ENCODE data around the gene PBOV1. TPM values are rescaled to one million over a fixed set of nuclear protein-coding genes. Genes with fewer than 3 reads are reported as not detected.

PBOV1 gene
- total RNA-seq, 2 experiments from 2014 or later: not detected

DNA sequence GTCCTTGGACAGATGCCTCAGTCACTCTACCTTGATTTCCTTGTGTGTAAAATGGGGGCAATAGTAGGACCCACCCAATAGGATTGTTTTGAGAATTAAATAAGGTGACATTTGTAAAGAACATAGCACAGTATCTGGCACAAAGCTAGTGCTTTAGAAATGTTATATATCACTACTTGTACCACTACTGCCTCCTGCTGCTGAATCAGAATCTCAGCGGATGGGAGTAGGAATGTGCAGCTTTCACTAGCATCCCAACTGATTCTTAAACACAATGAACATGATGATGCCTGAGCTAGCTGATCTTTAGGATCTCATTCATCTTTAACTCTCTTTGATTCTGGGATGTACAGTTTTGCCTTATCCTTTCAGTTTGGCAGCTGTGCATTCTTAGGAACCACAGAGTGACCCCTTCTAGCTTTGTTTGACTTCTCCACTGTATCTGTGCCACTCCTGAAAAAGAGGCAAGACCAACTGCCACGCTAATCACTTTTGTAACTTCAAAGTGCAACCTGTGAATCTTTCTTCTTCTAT, 7.2 kb downstream of the PBOV1 start:
- Histone ChIP-seq H3K27ac (ENCODE audit: low read depth, low read length, poor library complexity, severe bottlenecking) (no peak overlapping the region), H3K9me3 (ENCODE audit: low read length) (no peaks in the 10 kb centered on the region), H3K4me2 (ENCODE audit: low read length) (no peak overlapping the region), H2AFZ (ENCODE audit: low read length) (no peak overlapping the region), H4K20me1 (ENCODE audit: insufficient read depth, low read length) (no peaks in the 10 kb centered on the region), H3K9me2 (ENCODE audit: insufficient read depth, low read length) (no peaks in the 10 kb centered on the region), H3K36me3 (ENCODE audit: insufficient read depth, low read length) (no peaks in the 10 kb centered on the region), H3K4me1 (ENCODE audit: insufficient read depth, low read length, poor library complexity, severe bottlenecking) (no peaks in the 10 kb centered on the region), H3K79me2 (ENCODE audit: insufficient read depth, low read depth, low read length) (no peaks in the 10 kb centered on the region), H3K4me3 (ENCODE audit: low read depth, low read length, poor library complexity, severe bottlenecking) (no peak overlapping the region)
- BruUV-seq (replicated peaks): no TSS peak
- DNase-seq (ENCODE audit: low spot score): no peak
- intact Hi-C loops (cut with micrococcal nuclease; ENCODE audit: unreplicated experiment): no loop called here
- TF ChIP-seq EZH2phosphoT487 (IDR thresholded peaks at IDR 0.05; ENCODE audit: borderline replicate concordance, low read depth, low read length) (no peak), CTCF (conservative IDR thresholded peaks at IDR 0.05; ENCODE audit: low read length) (no peak)
- ChIA-PET CTCF (ENCODE audit: unreplicated experiment) (no interaction called here), POLR2A (interaction anchor here (0.5 to 1.0 kb wide), 3 partner anchors 17 to 253 kb away, joined by 3 to 6 read pairs (median 4); no protein-coding TSS in a partner anchor)

GRCh38 chr6:138206862-138207261, 11.4 kb downstream of the PBOV1 start:
- no peak for DNase-seq (ENCODE audit: low spot score)
- no peaks in the 10 kb centered on the region for H3K4me1 ChIP-seq (ENCODE audit: insufficient read depth, low read length, poor library complexity, severe bottlenecking)
- no TSS peak for BruUV-seq (replicated peaks)
- ChIA-PET POLR2A (interaction anchor here (0.6 to 0.7 kb wide), 2 partner anchors 17 to 48 kb away, joined by 3 read pairs; no protein-coding TSS in a partner anchor), CTCF (ENCODE audit: unreplicated experiment) (no interaction called here)
- no peaks in the 10 kb centered on the region for H3K9me2 ChIP-seq (ENCODE audit: insufficient read depth, low read length)
- H3K27ac ChIP-seq (ENCODE audit: low read depth, low read length, poor library complexity, severe bottlenecking): no peak overlapping the region
- H3K79me2 ChIP-seq (ENCODE audit: insufficient read depth, low read depth, low read length): no peaks in the 10 kb centered on the region
- no peak for TF ChIP-seq EZH2phosphoT487 (IDR thresholded peaks at IDR 0.05; ENCODE audit: borderline replicate concordance, low read depth, low read length)
- no peak for TF ChIP-seq CTCF (conservative IDR thresholded peaks at IDR 0.05; ENCODE audit: low read length)
- intact Hi-C loops (cut with micrococcal nuclease; ENCODE audit: unreplicated experiment): no loop called here
- no peak overlapping the region for H3K4me2 ChIP-seq (ENCODE audit: low read length)
- H3K4me3 ChIP-seq (ENCODE audit: low read depth, low read length, poor library complexity, severe bottlenecking): no peak overlapping the region
- H4K20me1 ChIP-seq (ENCODE audit: insufficient read depth, low read length): no peaks in the 10 kb centered on the region
- no peaks in the 10 kb centered on the region for H3K36me3 ChIP-seq (ENCODE audit: insufficient read depth, low read length)
- H2AFZ ChIP-seq (ENCODE audit: low read length): no peak overlapping the region
- H3K9me3 ChIP-seq (ENCODE audit: low read length): no peaks in the 10 kb centered on the region

DNA sequence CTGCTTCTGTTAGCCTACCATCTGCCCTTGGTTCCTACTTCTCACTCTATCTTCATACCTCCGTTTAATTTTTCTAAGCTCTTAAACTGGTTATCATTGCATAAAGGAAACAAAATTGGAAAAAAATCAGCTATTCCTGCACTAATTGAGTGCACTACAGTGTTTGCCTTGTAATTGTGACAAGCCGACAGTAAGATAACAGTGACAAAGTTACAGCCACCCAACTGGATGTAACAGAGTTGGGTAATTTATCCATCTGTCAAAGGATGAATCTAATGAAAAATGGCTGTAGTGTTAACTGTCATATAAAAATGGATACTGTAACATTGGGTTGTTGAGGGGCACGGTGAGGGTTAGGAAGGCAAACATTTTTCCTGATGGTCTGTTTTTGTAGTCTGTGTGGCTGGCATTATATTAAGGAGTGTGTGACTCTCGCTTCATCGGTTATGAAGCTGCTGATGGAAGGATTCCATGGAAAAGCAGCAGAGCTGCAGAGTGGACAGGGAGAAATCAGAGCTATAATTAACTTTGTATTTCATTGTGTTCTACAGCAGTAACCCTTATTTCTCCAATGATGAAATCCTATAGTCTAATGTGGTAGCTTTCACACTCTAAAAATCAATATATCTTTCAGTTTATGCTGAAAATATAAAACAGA, 12.7 kb downstream of the PBOV1 start:
- no peak for TF ChIP-seq CTCF (conservative IDR thresholded peaks at IDR 0.05; ENCODE audit: low read length)
- TF ChIP-seq EZH2phosphoT487 (IDR thresholded peaks at IDR 0.05; ENCODE audit: borderline replicate concordance, low read depth, low read length): no peak
- Histone ChIP-seq H3K36me3 (ENCODE audit: insufficient read depth, low read length) (no peaks in the 10 kb centered on the region), H4K20me1 (ENCODE audit: insufficient read depth, low read length) (no peaks in the 10 kb centered on the region), H3K9me2 (ENCODE audit: insufficient read depth, low read length) (no peaks in the 10 kb centered on the region), H3K4me3 (ENCODE audit: low read depth, low read length, poor library complexity, severe bottlenecking) (no peak overlapping the region), H3K4me2 (ENCODE audit: low read length) (no peak overlapping the region), H3K4me1 (ENCODE audit: insufficient read depth, low read length, poor library complexity, severe bottlenecking) (no peaks in the 10 kb centered on the region), H2AFZ (ENCODE audit: low read length) (no peak overlapping the region), H3K27ac (ENCODE audit: low read depth, low read length, poor library complexity, severe bottlenecking) (no peak overlapping the region), H3K9me3 (ENCODE audit: low read length) (no peaks in the 10 kb centered on the region), H3K79me2 (ENCODE audit: insufficient read depth, low read depth, low read length) (no peaks in the 10 kb centered on the region)
- intact Hi-C loops (cut with micrococcal nuclease; ENCODE audit: unreplicated experiment): no loop called here
- CTCF ChIA-PET (ENCODE audit: unreplicated experiment): no interaction called here
- no TSS peak for BruUV-seq (replicated peaks)
- DNase-seq (ENCODE audit: low spot score): no peak
- POLR2A ChIA-PET: interaction anchor here (0.6 to 1.2 kb wide), 2 partner anchors 10 to 93 kb away, joined by 3 read pairs; no protein-coding TSS in a partner anchor

Measured in OCI-LY7 (cell line).